NB4 (cell line): ENCODE measurements around the gene CHDH.

Experiments
- MYC ChIP-seq: IDR thresholded peaks from 2 replicates; pipeline ENCODE4 v1.6.1; 2011; ENCODE audit warnings: low read depth, low read length
- POLR2A ChIP-seq: IDR thresholded peaks from 2 replicates; pipeline ENCODE4 v1.6.1; 2011; ENCODE audit warnings: mild to moderate bottlenecking; ENCODE audit not compliant: insufficient read length; ENCODE audit errors: extremely low read depth
- TF ChIP-seq, protein P1 (sequence below): IDR thresholded peaks from one replicate; pipeline ENCODE4 v1.5.1; 2012; ENCODE audit warnings: low read depth, low read length
- TF ChIP-seq, protein P2 (sequence below): IDR thresholded peaks from 2 replicates; pipeline ENCODE4 v1.6.1; 2011; ENCODE audit warnings: low read depth, low read length

GRCh38 chr3:53789459-53789858 lies 56.8 kb downstream of the CHDH start:
- no peak for TF ChIP-seq MYC
- TF ChIP-seq, protein P1, sequence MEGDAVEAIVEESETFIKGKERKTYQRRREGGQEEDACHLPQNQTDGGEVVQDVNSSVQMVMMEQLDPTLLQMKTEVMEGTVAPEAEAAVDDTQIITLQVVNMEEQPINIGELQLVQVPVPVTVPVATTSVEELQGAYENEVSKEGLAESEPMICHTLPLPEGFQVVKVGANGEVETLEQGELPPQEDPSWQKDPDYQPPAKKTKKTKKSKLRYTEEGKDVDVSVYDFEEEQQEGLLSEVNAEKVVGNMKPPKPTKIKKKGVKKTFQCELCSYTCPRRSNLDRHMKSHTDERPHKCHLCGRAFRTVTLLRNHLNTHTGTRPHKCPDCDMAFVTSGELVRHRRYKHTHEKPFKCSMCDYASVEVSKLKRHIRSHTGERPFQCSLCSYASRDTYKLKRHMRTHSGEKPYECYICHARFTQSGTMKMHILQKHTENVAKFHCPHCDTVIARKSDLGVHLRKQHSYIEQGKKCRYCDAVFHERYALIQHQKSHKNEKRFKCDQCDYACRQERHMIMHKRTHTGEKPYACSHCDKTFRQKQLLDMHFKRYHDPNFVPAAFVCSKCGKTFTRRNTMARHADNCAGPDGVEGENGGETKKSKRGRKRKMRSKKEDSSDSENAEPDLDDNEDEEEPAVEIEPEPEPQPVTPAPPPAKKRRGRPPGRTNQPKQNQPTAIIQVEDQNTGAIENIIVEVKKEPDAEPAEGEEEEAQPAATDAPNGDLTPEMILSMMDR, result no peak
- no peak for TF ChIP-seq POLR2A
- TF ChIP-seq, protein P2, sequence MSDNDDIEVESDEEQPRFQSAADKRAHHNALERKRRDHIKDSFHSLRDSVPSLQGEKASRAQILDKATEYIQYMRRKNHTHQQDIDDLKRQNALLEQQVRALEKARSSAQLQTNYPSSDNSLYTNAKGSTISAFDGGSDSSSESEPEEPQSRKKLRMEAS, result no peak
